Smooth muscle cell (in vitro differentiated cells): Measurements from ENCODE around the gene STRADA. TPM values are rescaled to one million over a fixed set of nuclear protein-coding genes. Genes with fewer than 3 reads are reported as not detected.
A peak's percentile ranks its signal among the peaks of the same experiment; 100 is the strongest.

ENCODE experiments used
- DNase-seq: peaks from one replicate; lab custom pipeline; 2025; ENCODE audit not compliant: unreplicated experiment; lab: John Stamatoyannopoulos, UW
- H2AFZ ChIP-seq: fragments of 200-600 bp; sonication (generic); 2 replicates; pipeline ENCODE4 v1.6.0; 2016; ENCODE audit warnings: antibody characterized with exemption, low read depth, mild to moderate bottlenecking
- H3F3A ChIP-seq: fragments of 200-600 bp; sonication (generic); 2 replicates; pipeline ENCODE4 v1.6.0; 2017; ENCODE audit warnings: antibody characterized with exemption, low read depth
- H3K27ac ChIP-seq: fragments of 200-600 bp; sonication (generic); 2 replicates; pipeline ENCODE4 v1.5.1; 2016; ENCODE audit warnings: low read depth, mild to moderate bottlenecking
- H3K27me3 ChIP-seq: fragments of 200-600 bp; sonication (generic); 2 replicates; pipeline ENCODE4 v1.6.1; 2016; ENCODE audit warnings: low read depth, mild to moderate bottlenecking
- H3K36me3 ChIP-seq: fragments of 200-600 bp; sonication (generic); 2 replicates; pipeline ENCODE4 v1.5.1; 2016; ENCODE audit warnings: low read depth
- H3K4me1 ChIP-seq: fragments of 200-600 bp; sonication (generic); 2 replicates; pipeline ENCODE4 v1.5.1; 2016; ENCODE audit warnings: low read depth
- H3K4me2 ChIP-seq: fragments of 200-600 bp; sonication (generic); 2 replicates; pipeline ENCODE4 v1.6.0; 2016; ENCODE audit warnings: mild to moderate bottlenecking
- H3K4me3 ChIP-seq: fragments of 200-600 bp; sonication (generic); 2 replicates; pipeline ENCODE4 v1.5.1; 2016; ENCODE audit warnings: mild to moderate bottlenecking
- H3K79me2 ChIP-seq: fragments of 200-600 bp; sonication (generic); 2 replicates; pipeline ENCODE4 v1.6.0; 2016; ENCODE audit warnings: low read depth, mild to moderate bottlenecking
- H3K9ac ChIP-seq: fragments of 200-600 bp; sonication (generic); 2 replicates; pipeline ENCODE4 v1.6.0; 2016; ENCODE audit warnings: low read depth
- H3K9me3 ChIP-seq: fragments of 200-600 bp; sonication (generic); replicated peaks from 2 replicates; pipeline ENCODE4 v1.5.1; 2016; ENCODE audit warnings: low read depth
- H4K20me1 ChIP-seq: fragments of 200-600 bp; sonication (generic); 2 replicates; pipeline ENCODE4 v1.6.0; 2016; ENCODE audit warnings: low read depth
- WGBS: methylation state at CpG from one replicate; pipeline ENCODE4 v1.1.7; 2016; ENCODE audit warnings: low lambda C conversion rate; 5-methylcytosine and 5-hydroxymethylcytosine counted together
- polyA plus RNA-seq: library from polyadenylated mRNA; unstranded; fragments of >200 nt; fragmentation: Nextera tagmentation; extraction: Ambion mirVana; gene quantifications from 2 replicates; pipeline ENCODE4 v1.2.1, GENCODE V29; 2016
- total RNA-seq: library from RNA; depleted of rRNA; stranded (reverse); fragments of >200 nt; gene quantifications from 2 replicates; pipeline ENCODE4 v1.2.3, GENCODE V29; 2014
- TF ChIP-seq, protein P1 (sequence below): fragments of 200-600 bp; sonication (generic); IDR thresholded peaks from 2 replicates; pipeline ENCODE4 v1.5.1; 2017; ENCODE audit warnings: borderline replicate concordance, mild to moderate bottlenecking, antibody characterized with exemption; ENCODE audit not compliant: insufficient read depth, poor library complexity, severe bottlenecking

Gene STRADA
- total and polyA plus RNA-seq, 2 experiments from 2014 or later, result 13.6 to 26.8 TPM

DNA sequence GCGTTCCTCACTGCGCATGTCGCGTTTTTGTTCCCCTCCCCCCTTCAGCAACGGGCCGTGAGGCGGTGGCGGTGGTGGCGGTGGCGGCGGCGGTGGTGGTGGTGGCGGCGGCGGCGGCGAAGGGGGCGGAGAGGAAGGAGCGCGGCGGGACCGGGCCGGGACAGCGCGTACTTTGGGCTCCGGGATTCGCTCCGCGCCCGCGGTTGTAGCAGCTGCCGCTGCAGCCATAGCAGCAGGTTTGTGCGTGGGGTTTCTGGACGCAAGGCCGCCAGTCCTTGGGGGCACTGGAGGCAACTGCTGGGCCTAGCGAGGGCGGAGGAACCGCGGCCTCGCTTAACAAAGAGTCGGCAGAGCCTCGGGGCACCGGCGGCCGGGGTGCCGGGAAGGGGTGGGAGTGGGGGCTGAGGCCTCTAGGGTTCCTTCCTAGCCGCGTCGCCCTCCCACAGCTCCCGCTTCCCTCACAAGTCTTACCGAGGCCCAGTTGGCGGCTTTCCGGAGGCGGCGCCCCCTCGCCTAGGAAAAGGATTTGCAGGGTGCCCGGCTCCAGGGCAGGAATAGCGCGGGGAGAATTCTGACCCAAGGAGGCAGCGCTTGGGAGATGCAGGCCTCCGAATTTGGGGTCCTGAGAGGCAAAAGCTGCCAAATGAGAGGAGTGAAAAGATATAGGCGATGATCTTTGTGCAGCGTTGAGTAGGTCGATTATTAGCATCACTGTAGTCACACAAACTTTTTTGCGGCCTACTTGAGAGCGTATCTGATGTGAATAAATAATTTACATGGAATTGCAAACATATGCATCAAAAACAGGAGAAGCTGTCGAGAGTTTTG lies 32.8 kb upstream of the STRADA start, which contains the start of gene DDX42:
Gene DDX42 (plus strand): TSS at position 30 of the 828 bp plus-strand sequence. CDS start 12,880 bp downstream, outside the sequence.
- Histone ChIP-seq H3K27me3 (no peaks in the 10 kb centered on the region), H3K9ac (peak within 1 kb of the TSS; percentile 96), H3K36me3 (no peaks in the 10 kb centered on the region), H3K9me3 (no peaks in the 10 kb centered on the region), H3K4me3 (peak within 1 kb of the TSS; percentile 85), H3K27ac (peak within 1 kb of the TSS; percentile 96), H2AFZ (peak within 1 kb of the TSS; percentile 76), H3F3A (no peaks in the 10 kb centered on the region), H3K4me1 (peaks cover 9% of the 10 kb centered on the region), H3K79me2 (peaks cover 87% of the 10 kb centered on the region), H4K20me1 (peaks cover 79% of the 10 kb centered on the region), H3K4me2 (peak within 1 kb of the TSS; percentile 87)
- peak; percentile 47 for DNase-seq
- WGBS, result 2% methylated on average over 38 of the region's 67 CpGs
- TF ChIP-seq, protein P1, sequence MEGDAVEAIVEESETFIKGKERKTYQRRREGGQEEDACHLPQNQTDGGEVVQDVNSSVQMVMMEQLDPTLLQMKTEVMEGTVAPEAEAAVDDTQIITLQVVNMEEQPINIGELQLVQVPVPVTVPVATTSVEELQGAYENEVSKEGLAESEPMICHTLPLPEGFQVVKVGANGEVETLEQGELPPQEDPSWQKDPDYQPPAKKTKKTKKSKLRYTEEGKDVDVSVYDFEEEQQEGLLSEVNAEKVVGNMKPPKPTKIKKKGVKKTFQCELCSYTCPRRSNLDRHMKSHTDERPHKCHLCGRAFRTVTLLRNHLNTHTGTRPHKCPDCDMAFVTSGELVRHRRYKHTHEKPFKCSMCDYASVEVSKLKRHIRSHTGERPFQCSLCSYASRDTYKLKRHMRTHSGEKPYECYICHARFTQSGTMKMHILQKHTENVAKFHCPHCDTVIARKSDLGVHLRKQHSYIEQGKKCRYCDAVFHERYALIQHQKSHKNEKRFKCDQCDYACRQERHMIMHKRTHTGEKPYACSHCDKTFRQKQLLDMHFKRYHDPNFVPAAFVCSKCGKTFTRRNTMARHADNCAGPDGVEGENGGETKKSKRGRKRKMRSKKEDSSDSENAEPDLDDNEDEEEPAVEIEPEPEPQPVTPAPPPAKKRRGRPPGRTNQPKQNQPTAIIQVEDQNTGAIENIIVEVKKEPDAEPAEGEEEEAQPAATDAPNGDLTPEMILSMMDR, result no peak

GRCh38 chr17:63773272-63774140 lies 31.9 kb upstream of the STRADA start, which contains the start of gene CCDC47:
Gene CCDC47, minus strand, starts transcription at chr17:63773597. Its CDS starts 7,422 bp downstream, at chr17:63766175.
- H3K9me3 ChIP-seq, result no peaks in the 10 kb centered on the region
- H4K20me1 ChIP-seq, result peaks cover 79% of the 10 kb centered on the region
- no peaks in the 10 kb centered on the region for H3F3A ChIP-seq
- H3K27me3 ChIP-seq, result no peaks in the 10 kb centered on the region
- H2AFZ ChIP-seq, result peak within 1 kb of the TSS; percentile 76
- peak; percentile 93 for DNase-seq
- WGBS, result 1% methylated on average over 72 of the region's 74 CpGs
- H3K79me2 ChIP-seq, result peaks cover 87% of the 10 kb centered on the region
- H3K27ac ChIP-seq, result peak within 1 kb of the TSS; percentile 96
- H3K36me3 ChIP-seq, result no peaks in the 10 kb centered on the region
- peaks cover 9% of the 10 kb centered on the region for H3K4me1 ChIP-seq
- TF ChIP-seq, protein P1, result no peak
- H3K4me3 ChIP-seq, result peak within 1 kb of the TSS; percentile 85
- H3K4me2 ChIP-seq, result peak within 1 kb of the TSS; percentile 87
- peak within 1 kb of the TSS; percentile 96 for H3K9ac ChIP-seq

DNA sequence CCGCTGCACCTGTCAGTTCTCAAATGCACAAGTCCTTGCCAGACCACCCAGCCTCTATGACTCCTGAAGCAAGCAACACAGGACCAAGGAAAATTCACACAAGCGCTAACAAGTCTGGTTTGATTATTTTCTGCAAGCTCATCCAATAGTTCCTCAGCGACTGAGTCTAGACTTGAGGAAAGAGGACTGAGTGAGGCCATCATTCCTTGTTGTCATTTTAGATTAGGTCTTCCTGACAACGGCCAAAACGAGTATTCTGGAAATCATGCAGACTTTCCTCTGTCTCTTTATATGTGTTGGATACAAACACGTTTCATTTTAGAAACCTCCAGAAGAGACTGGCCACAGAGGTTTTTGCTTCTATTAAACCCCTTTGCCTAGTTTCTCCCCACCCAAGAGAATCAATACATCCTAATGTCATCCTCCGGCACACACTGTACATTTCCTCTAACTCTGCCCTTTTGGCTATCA lies 31.2 kb upstream of the STRADA start:
- Histone ChIP-seq H4K20me1 (peaks cover 79% of the 10 kb centered on the region), H3K27ac (peak overlapping the region; percentile 96), H3K36me3 (no peaks in the 10 kb centered on the region), H3K4me3 (peak overlapping the region; percentile 85), H3K9me3 (no peaks in the 10 kb centered on the region), H3K4me1 (peaks cover 9% of the 10 kb centered on the region), H3K27me3 (no peaks in the 10 kb centered on the region), H3F3A (no peaks in the 10 kb centered on the region), H2AFZ (peak overlapping the region; percentile 76), H3K4me2 (peak overlapping the region; percentile 87), H3K79me2 (peaks cover 87% of the 10 kb centered on the region), H3K9ac (peak overlapping the region; percentile 96)
- TF ChIP-seq, protein P1, result no peak
- WGBS, result 9% methylated on average over 7 of the region's 7 CpGs
- DNase-seq, result no peak
